ENCODE data around the gene ACTR1A.
"Not testable (repeated sequence)": the region's sequence is repeated elsewhere in the genome, so short reads cannot be mapped to it uniquely, and the experiment has no call there.

The ACTR1A gene

DNA sequence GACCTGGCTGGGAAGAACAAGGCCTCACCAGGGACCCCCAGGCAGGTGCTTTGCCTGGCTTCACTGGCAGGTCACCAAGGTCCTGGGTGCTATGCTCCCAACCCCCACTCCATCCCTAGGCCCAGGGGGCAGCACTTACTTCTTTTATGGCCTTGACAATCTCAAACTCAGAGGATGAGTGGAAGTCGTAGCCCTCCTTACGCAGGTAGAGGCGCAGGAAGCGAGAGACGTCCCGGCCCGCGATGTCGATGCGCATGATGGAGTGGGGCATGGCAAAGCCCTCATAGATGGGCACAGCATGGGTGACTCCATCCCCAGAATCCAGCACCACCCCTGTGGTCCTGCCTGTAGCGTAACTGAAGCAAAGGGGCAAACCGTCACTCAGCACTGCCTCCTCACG lies 18.5 kb downstream of the ACTR1A start:
- no peak for DNase-seq (ENCODE audit: low read depth)

GRCh38 chr10:102480396-102480795 lies 22.1 kb downstream of the ACTR1A start:
- no peak for DNase-seq (ENCODE audit: low read depth)

GRCh38 chr10:102479651-102480050 lies 22.9 kb downstream of the ACTR1A start:
- DNase-seq (ENCODE audit: low read depth) = no peak

DNA sequence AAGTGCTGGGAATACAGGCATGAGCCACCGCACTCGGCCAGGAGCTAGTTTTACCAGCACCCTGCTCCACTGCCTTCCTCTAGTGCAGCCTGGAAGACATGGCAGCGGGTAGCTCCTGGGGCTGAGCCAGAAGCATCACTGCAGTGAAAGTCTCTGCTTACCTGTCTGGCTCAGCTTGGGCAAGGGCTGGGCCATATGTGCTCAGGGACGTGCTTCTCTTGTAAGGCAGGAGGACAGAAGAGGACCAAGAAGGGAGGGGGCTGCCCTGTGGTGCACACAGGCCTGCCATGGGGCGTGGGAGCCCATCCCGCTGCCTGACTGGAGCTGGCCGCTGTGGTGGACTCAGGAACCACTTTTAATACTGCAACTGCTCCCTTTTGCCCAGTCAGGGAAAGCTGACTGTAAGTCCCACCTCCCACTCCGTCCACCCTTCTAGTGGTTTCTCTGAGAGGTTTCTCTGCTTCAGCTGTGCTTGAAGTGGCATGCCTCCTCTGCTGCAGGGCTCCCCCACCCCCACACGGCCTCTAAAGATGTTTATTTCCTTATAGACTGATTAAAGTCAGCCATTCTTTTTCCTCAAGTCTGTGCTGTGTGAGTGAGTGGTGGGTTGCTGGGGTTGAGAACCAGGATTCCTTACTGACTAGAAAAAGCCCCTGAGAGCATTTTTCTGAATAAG lies 25.9 kb downstream of the ACTR1A start:
- DNase-seq (ENCODE audit: low read depth) = no peak

DNA sequence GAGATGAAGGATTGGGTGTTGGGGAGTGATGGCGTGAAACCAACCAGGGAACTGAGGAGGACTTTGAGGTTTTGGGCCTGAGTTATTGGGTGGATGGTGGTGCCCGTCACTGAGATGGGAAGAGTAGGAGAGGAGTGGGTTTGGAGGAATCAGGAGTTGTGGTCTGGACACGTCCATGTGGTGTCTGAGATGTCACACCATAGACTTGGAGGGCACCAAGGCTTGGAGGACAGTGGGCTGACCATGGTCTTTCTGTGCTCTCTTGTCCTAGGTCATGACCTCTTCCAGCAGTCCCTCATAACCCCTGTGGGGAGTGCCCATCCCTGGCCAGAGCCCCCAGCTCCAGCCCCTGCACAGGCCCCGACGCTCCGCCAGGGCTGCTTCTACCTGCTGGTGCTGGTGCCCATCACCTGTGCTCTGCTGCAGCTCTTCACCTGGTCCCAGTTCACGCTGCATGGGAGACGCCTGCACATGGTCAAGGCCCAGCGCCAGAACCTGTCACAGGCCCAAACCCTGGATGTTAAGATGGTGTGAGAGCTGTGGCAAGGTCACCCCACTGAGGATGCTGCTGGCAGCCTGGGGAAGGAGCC lies 27.0 kb downstream of the ACTR1A start:
- DNase-seq (ENCODE audit: low read depth) = no peak

- DNase-seq (ENCODE audit: low read depth) = no peak
These were observed 28.8 kb downstream of the ACTR1A start for GRCh38 chr10:102473445-102474331.

- DNase-seq (ENCODE audit: low read depth) = no peak
These were observed 31.6 kb downstream of the ACTR1A start for GRCh38 chr10:102470579-102471546.

DNA sequence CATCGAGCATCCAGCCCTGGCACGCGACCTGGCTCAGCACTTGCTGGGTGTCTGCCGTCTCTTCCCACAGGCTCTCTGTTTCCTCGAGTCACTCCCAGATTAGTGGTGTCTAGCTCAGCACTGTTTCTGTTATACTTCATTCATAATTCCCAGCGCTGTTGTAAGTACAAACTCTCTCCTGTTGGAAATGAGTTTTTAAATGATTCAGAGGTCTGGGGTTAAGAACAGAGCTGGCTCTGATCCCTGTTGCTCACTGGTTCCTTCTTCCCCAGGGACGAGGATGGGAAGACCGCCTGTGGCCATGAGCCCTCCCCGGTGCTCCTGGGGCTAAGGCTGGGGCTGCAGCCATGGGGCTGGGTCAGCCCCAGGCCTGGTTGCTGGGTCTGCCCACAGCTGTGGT lies 33.8 kb downstream of the ACTR1A start:
- DNase-seq (ENCODE audit: low read depth) = no peak

- no peak for DNase-seq (ENCODE audit: low read depth)
These were observed 34.5 kb downstream of the ACTR1A start for GRCh38 chr10:102467971-102468438.

DNA sequence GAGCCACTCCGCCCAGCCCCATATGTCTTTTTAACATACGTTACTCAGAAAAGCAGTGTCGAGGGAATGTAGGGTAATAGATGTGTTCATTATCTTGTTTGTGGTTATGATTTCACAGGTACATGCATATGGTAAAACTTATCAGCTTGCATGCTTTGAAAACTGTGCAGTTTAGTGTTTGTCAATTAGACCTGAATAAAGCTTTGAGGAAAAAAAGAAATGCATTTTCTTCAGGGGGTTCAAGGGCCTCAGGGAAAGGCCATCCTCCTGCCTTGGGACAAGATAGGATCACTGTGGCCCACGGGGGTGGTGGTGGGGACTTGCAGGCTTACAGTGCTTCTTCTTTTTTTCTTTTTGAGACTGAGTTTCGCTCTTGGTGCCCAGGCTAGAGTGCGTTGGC lies 35.2 kb downstream of the ACTR1A start:
- no peak for DNase-seq (ENCODE audit: low read depth)

DNA sequence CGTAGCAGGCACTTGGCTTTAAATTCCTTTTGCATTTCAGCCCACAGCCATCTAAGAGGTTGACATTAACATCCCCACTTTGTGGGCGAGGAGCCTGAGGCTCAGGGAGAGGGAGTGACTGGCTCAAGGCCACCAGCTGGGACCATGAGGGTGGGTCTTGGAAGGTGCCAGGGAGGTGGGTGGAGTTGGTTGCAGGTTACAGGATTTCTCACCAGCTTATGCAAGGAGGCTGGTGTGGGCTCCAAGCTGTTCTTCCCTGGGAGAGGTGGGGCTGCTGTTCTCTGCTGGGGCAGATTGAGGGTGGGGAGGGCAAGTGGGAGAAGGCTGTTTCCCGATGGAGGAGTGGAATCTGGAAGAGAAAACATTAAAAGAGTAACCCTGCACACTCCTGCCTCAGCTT lies 37.0 kb downstream of the ACTR1A start:
- DNase-seq (ENCODE audit: low read depth) = no peak

DNA sequence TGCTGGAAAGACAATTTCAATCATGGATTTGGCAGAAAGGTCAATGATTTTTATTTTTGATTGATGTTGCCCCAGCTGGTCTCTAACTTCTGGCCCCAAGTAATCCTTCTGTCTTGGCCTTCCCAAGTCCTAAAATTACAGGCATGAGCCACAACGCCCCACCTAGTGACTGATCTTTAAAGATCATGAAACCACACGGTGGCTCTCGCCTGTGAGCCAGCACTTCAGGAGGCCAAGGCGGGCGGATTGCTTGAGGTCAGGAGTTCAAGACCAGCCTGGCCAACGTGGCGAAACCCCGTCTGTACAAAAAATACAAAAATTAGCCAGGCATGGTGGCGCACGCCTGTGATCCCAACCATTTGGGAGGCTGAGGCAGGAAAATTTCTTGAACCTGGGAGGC lies 38.5 kb downstream of the ACTR1A start:
- no peak for DNase-seq (ENCODE audit: low read depth)

GRCh38 chr10:102462512-102463054 lies 39.9 kb downstream of the ACTR1A start:
- DNase-seq (ENCODE audit: low read depth) = no peak

DNA sequence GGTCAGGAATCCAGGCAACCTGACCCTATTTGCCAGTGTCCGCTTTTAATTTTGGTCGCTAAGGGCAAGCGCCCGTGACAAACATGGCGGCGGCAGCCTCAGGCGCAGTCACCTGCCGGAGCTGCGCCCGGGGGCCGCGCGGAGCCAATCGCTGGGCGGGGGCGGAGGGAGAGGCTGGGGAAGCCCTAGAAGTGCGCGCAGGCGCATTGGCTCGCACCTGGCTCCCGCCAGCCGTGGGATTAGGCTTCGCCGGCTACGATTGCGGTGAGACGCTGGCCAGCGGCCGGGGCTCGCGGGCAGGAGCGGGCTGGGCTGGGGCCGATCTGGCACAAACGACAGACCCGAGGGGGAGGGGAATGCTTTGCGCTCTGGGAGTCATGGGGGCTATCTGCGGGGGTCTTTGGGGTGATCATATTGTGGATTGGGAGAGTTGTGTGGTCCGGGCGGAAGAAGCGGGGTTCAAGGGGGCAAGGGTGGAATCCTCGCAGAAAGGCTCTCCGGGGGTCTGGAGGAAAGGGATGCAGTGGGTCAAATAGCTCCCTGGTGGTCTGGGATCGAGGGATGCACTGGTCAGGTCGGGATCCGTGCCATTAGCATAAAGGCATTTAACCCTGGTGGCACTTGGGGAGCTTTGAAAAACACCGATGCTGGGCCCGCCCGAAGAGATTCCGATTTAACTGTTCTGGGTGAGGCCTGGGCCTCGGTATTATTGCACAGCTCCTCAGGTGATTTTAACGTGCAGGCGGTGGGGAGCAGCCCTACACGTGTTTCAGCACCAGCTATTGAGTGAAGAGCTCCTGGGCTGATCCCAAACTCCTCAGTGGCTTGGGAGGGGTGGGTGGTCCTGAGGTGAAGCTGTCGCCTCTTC lies 41.1 kb downstream of the ACTR1A start:
- peak; percentile 83 for DNase-seq (ENCODE audit: low read depth)

DNA sequence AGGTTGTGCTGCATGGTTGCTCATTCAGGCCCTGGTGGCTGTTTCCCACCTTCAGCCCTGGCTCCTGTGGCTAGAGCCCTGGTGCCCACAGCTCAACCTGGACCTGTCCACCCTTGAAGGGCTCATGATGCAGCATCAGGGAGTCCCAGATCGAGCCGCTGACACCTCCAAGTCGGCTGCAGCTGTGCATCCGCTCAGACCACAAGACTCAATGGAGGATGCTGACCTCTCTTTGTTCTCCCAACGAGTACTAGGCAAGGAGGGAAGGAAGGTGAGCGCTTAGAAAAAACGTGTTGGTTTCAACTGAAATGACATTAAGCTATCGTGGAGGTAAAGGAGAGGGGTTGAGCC lies 41.7 kb downstream of the ACTR1A start:
- DNase-seq (ENCODE audit: low read depth) = no peak

GRCh38 chr10:102458656-102459055 lies 43.9 kb downstream of the ACTR1A start:
- DNase-seq (ENCODE audit: low read depth) = no peak

GRCh38 chr10:102457591-102458150 lies 44.8 kb downstream of the ACTR1A start:
- DNase-seq (ENCODE audit: low read depth) = no peak

- no peak for DNase-seq (ENCODE audit: low read depth)
These were observed 46.5 kb downstream of the ACTR1A start for GRCh38 chr10:102455893-102456471.

GRCh38 chr10:102454662-102455487 lies 47.6 kb downstream of the ACTR1A start:
- DNase-seq (ENCODE audit: low read depth) = not testable (repeated sequence)
